ENCODE data around the gene METTL1. TPM values are rescaled to one million over a fixed set of nuclear protein-coding genes. Genes with fewer than 3 reads are reported as not detected.

Gene METTL1
- total RNA-seq, 4 donors from 2014 or later = 4.4 to 13.7 (median 6.2) TPM

DNA sequence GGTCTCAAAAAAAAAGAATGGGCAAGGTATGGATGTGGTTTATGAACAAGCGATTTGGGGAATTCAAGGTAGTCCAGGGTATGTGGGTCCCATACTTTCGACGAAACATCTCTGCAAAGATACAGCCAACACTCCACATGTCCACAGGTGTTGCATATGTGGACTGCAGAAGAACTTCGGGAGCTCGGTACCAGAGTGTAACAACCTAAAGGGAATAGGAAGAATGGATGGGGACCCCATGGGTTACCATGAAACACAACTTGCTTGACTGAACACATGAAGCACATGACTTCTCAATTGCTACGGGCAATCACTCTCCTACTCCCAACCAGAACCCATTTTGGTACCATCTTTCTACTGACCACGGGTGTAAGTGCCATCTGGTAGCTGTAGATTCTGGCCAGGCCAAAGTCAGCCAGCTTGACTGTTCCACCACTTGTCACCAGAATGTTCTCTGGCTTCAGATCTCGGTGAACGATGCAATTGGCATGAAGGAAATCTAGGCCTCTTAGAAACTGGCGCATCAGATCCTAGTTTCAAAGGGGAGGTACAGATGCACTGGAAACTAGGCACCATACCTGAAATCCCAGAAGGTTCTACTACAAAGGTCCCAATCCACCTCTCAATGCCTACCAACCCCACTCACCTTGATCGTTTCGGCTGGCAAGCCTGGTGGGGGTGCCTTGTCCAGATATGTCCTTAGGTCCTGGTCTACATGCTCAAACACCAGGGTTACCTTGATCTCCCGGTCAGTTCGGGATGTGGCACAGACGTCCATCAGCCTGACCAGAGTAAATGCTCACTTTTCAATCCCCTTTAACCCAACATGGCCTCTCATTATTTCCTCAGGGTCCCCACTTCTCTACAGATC lies 21.1 kb downstream of the METTL1 start:
- no peak for TF ChIP-seq CTCF (IDR thresholded peaks at IDR 0.05; ENCODE audit: low read depth)

DNA sequence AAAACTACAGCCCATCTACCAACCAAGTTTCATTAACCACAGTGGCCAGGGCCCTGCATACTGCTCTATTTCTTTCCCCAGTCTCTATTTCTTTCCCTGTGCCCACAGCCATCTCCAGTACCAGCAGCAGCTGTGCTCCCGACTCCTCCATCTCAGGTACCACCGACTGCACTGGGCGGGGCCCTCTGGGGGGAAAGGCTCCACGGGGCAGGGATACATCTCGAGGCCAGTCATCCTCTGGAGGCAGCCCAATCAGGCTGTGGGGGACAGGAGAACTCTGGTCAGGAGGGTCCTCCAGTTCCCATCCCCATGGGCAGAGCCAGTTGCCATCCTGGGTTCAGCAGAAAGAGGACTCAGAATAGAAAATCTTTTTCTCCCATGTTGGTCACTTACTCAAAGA lies 22.8 kb downstream of the METTL1 start:
- no peak for TF ChIP-seq CTCF (IDR thresholded peaks at IDR 0.05; ENCODE audit: low read depth)

DNA sequence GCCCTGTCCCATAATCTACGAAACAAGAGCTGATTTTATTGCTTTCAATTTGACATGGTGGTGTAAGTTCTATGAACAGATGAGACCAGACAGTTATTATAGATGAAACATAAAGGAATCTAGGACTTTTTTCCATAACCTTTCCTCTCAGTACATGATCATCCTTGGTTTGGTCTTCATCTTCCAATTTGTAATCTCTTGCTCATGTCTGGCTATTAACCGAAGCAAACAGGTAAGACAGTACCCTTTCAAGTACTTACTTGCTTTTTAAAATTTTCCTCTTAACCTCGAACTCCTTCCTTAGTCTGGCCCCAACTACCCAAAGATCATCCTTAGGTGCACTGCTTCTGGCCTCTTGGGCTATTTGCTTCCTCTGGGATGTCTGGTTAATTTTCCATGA lies 25.9 kb downstream of the METTL1 start:
- no peak for TF ChIP-seq CTCF (IDR thresholded peaks at IDR 0.05; ENCODE audit: low read depth)

DNA sequence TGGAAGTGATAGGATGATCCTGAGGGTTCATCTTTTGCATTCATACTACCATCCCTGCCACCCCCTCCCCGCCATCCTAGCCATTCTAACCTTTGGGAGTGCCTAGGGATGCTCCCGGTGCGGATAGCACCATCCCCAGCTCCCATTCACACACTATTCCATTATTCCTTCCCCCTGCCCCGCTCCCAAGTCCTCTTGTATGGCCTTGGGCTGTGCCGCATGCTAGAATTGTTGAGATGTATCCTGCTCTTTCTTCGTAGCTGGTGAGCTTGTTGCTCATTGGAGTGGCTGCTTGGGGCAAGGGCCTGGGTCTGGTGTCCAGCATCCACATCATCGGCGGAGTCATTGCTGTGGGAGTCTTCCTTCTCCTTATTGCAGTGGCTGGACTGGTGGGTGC lies 26.4 kb downstream of the METTL1 start:
- no peak for TF ChIP-seq CTCF (IDR thresholded peaks at IDR 0.05; ENCODE audit: low read depth)

- no peak for TF ChIP-seq CTCF (IDR thresholded peaks at IDR 0.05; ENCODE audit: low read depth)
These were observed 27.0 kb downstream of the METTL1 start, which contains the start of gene TSPAN31 for GRCh38 chr12:57744777-57745484. TSS of gene TSPAN31 (plus strand) at chr12:57745039. CDS start at chr12:57745155, 116 bp downstream.

DNA sequence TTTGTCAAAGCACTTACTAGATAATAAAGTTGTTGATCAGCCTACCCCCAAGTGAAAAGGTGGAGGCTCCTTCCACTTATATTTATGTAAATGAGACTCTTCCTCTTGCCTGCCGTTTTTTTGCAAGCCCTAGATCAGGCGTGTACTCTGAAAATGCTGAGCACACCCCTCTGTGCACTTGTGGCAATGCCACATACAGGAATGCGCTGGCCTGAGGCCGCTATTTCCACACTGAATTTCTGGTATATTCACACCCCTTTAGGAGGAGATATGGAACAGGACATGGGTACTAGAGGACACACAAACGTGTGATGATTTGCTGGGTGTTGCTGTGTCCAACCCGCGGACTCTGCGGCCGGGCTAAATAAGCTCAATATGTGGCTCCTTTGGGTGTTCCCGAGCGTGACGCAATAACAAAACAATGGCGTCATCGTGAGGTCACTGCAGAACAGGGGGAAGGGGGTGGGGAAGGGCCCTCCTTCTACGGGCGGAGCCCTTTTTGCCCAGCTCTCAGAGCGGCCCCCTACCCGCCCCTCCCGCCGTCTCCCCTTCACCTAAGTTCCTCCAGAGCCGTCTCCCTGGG lies 27.6 kb downstream of the METTL1 start:
- TF ChIP-seq CTCF (IDR thresholded peaks at IDR 0.05; ENCODE audit: low read depth) = no peak

DNA sequence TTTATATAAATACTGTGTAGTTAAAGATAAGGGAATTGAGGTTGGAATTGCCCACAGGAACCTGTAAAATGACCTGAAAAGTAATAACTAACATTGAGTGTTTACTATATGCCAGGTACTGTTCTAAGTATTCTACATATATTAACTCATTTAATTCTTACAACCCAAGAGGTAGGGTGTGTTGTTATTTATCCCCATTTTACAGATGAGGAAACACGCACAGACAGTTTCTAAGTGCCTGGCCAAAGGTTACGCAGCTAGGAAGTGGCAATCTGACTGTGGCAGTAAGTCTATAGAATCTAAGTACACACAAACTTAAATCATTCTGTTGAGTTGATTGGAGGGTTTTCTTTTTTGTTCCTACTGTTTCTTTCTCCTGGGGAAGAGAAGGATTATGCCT lies 28.1 kb downstream of the METTL1 start:
- no peak for TF ChIP-seq CTCF (IDR thresholded peaks at IDR 0.05; ENCODE audit: low read depth)
